OCI-LY7 (cell line): Measurements from ENCODE around the gene PCDHGA5. TPM values are rescaled to one million over a fixed set of nuclear protein-coding genes. Genes with fewer than 3 reads are reported as not detected.
A peak's percentile ranks its signal among the peaks of the same experiment; 100 is the strongest.

ENCODE experiments used
- BruUV-seq: library from RNA; stranded (reverse); fragments of 400-500 nt; replicated peaks from 2 replicates; lab custom pipeline; 2021; lab: Mats Ljungman, UMichigan
- CTCF ChIA-PET: fragments of 300-600 bp; sonication (Branson Sonifier 250); formaldehyde crosslinking; loops from one replicate; lab custom pipeline; 2022; ENCODE audit warnings: antibody characterized with exemption; ENCODE audit not compliant: unreplicated experiment; lab: Charles Lee
- POLR2A ChIA-PET: fragments of 300-600 bp; sonication (Branson Sonifier 250); formaldehyde crosslinking; loops from one replicate; lab custom pipeline; 2022; ENCODE audit warnings: antibody characterized with exemption; lab: Charles Lee
- DNase-seq: peaks from one replicate; pipeline ENCODE4 v3.0.0-alpha.2; 2015; ENCODE audit warnings: low spot score
- H2AFZ ChIP-seq: fragments of 200-600 bp; sonication (generic), shearing (Covaris generic); 2 replicates; pipeline ENCODE4 v1.6.1; 2014; ENCODE audit warnings: mild to moderate bottlenecking, antibody characterized with exemption, low read length, moderate library complexity
- H3K27ac ChIP-seq: fragments of 200-600 bp; sonication (generic); 2 replicates; pipeline ENCODE4 v1.5.1; 2014; ENCODE audit warnings: mixed run types, low read depth, mild to moderate bottlenecking, moderate library complexity, low read length, inconsistent platforms; ENCODE audit not compliant: poor library complexity, severe bottlenecking
- H3K36me3 ChIP-seq: fragments of 200-600 bp; sonication (generic); 2 replicates; pipeline ENCODE4 v1.6.1; 2014; ENCODE audit warnings: mild to moderate bottlenecking, antibody characterized with exemption, low read length, moderate library complexity, mixed read lengths; ENCODE audit not compliant: insufficient read depth
- H3K4me1 ChIP-seq: fragments of 200-600 bp; sonication (generic); 2 replicates; pipeline ENCODE4 v1.5.1; 2014; ENCODE audit warnings: mild to moderate bottlenecking, low read length; ENCODE audit not compliant: insufficient read depth, poor library complexity, severe bottlenecking
- H3K4me2 ChIP-seq: fragments of 200-600 bp; sonication (generic); 2 replicates; pipeline ENCODE4 v1.6.1; 2014; ENCODE audit warnings: mild to moderate bottlenecking, low read length
- H3K4me3 ChIP-seq: fragments of 200-600 bp; sonication (generic); 2 replicates; pipeline ENCODE4 v1.5.1; 2014; ENCODE audit warnings: mild to moderate bottlenecking, low read depth, low read length; ENCODE audit not compliant: poor library complexity, severe bottlenecking
- H3K79me2 ChIP-seq: fragments of 200-600 bp; sonication (generic); 2 replicates; pipeline ENCODE4 v1.6.1; 2016; ENCODE audit warnings: low read depth, mild to moderate bottlenecking, low read length, moderate library complexity, mixed read lengths; ENCODE audit not compliant: insufficient read depth
- H3K9me2 ChIP-seq: fragments of 200-600 bp; sonication (generic); 2 replicates; pipeline ENCODE4 v1.6.1; 2016; ENCODE audit warnings: mild to moderate bottlenecking, low read length, mixed read lengths; ENCODE audit not compliant: insufficient read depth
- H3K9me3 ChIP-seq: fragments of 200-600 bp; sonication (generic); 2 replicates; pipeline ENCODE4 v1.6.1; 2014; ENCODE audit warnings: mild to moderate bottlenecking, mixed run types, low read length, mixed read lengths
- H4K20me1 ChIP-seq: fragments of 200-600 bp; sonication (generic); 2 replicates; pipeline ENCODE4 v1.6.1; 2014; ENCODE audit warnings: mild to moderate bottlenecking, antibody characterized with exemption, low read length, moderate library complexity, mixed read lengths; ENCODE audit not compliant: insufficient read depth
- CTCF ChIP-seq: fragments of 200-600 bp; sonication (generic); conservative IDR thresholded peaks from 2 replicates; pipeline ENCODE4 v1.5.1; 2014; ENCODE audit warnings: mild to moderate bottlenecking, antibody characterized with exemption, low read length, moderate library complexity, mixed read lengths
- EZH2phosphoT487 ChIP-seq: fragments of 200-600 bp; sonication (generic); IDR thresholded peaks from 2 replicates; pipeline ENCODE4 v1.6.1; 2018; ENCODE audit warnings: low read depth, borderline replicate concordance, mild to moderate bottlenecking, mixed run types, antibody characterized with exemption, low read length, moderate library complexity, mixed read lengths
- intact Hi-C: fragments of 100-400 bp; cut with micrococcal nuclease; formaldehyde crosslinking; loops from one replicate; pipeline ENCODE4 v1.10.0; 2022; ENCODE audit not compliant: unreplicated experiment
- total RNA-seq, 2 experiments: library from RNA; depleted of rRNA in 1 of 2; stranded (reverse); fragments of >200 nt in 1 of 2; shearing (Covaris generic) in 1 of 2; gene quantifications; 2 replicates each; pipeline ENCODE4 v1.2.3, GENCODE V29; 2014 to 2022

PCDHGA5 gene
- total RNA-seq, 2 experiments from 2014 or later = 4.9 to 5.2 TPM

GRCh38 chr5:141383345-141383744, 19.4 kb downstream of the PCDHGA5 start:
- POLR2A ChIA-PET = no interaction called here
- Histone ChIP-seq H2AFZ (peak overlapping the region; percentile 57; the same call in 1 of the 2 replicates), H3K79me2 (no peaks in the 10 kb centered on the region), H3K27ac (no peak overlapping the region), H4K20me1 (no peaks in the 10 kb centered on the region), H3K36me3 (no peaks in the 10 kb centered on the region), H3K4me1 (no peaks in the 10 kb centered on the region), H3K9me2 (no peaks in the 10 kb centered on the region), H3K9me3 (no peaks in the 10 kb centered on the region), H3K4me3 (peak overlapping the region; percentile 68), H3K4me2 (peak overlapping the region; percentile 61)
- DNase-seq = no peak
- intact Hi-C loops = no loop called here
- TF ChIP-seq EZH2phosphoT487 (no peak), CTCF (no peak)
- CTCF ChIA-PET = interaction anchor here (0.7 kb wide), 2 partner anchors 33 to 181 kb away, joined by 3 to 5 read pairs; partner anchors contain the start of gene PCDHGB1
- BruUV-seq = no TSS peak

DNA sequence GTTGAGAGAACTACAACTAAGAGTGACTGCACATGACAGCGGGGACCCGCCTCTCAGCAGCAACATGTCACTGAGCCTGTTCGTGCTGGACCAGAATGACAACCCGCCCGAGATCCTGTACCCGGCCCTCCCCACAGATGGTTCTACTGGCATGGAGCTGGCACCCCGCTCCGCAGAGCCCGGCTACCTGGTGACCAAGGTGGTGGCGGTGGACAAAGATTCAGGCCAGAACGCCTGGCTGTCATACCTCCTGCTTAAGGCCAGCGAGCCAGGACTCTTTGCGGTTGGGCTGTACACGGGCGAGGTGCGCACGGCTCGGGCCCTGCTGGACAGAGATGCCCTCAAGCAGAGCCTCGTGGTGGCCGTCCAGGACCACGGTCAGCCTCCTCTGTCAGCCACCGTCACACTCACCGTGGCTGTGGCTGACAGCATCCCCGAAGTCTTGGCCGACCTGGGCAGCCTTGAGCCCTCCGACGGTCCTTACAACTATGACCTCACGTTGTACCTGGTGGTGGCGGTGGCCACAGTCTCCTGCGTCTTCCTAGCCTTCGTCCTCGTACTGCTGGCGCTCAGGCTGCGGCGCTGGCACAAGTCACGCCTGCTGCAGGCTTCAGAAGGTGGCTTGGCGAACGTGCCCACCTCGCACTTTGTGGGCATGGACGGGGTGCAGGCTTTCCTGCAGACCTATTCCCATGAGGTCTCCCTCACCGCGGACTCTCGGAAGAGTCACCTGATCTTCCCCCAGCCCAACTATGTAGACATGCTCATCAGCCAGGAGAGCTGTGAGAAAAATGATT, 20.7 kb downstream of the PCDHGA5 start:
- H3K36me3 ChIP-seq = no peaks in the 10 kb centered on the region
- no peaks in the 10 kb centered on the region for H3K9me2 ChIP-seq
- H2AFZ ChIP-seq = no peak overlapping the region
- no peak for DNase-seq
- POLR2A ChIA-PET = no interaction called here
- no peak overlapping the region for H3K27ac ChIP-seq
- intact Hi-C loops = no loop called here
- no peaks in the 10 kb centered on the region for H4K20me1 ChIP-seq
- no peak for TF ChIP-seq CTCF
- no peak for TF ChIP-seq EZH2phosphoT487
- H3K9me3 ChIP-seq = no peaks in the 10 kb centered on the region
- no peaks in the 10 kb centered on the region for H3K79me2 ChIP-seq
- no peak overlapping the region for H3K4me3 ChIP-seq
- H3K4me1 ChIP-seq = no peaks in the 10 kb centered on the region
- no TSS peak for BruUV-seq
- H3K4me2 ChIP-seq = no peak overlapping the region
- CTCF ChIA-PET = no interaction called here
